Measurements from ENCODE around the gene VTA1.
"Not testable (repeated sequence)": the region's sequence is repeated elsewhere in the genome, so short reads cannot be mapped to it uniquely, and the experiment has no call there.

The VTA1 gene

DNA sequence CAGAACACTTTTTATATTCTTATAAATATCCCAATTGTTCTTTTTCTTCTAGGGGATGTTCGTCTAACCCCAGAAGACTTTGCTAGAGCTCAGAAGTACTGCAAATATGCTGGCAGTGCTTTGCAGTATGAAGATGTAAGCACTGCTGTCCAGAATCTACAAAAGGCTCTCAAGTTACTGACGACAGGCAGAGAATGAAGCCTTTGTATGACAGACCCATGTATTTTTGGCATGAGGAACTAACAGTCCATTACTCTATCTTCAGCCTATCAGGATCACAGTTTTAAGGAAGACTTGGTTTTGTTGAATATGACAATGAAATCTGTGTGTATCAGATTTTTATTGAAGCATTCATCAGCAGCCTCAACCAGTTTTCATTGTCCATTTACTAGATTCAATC, 71.4 kb downstream of the VTA1 start:
- TF ChIP-seq, protein P1, sequence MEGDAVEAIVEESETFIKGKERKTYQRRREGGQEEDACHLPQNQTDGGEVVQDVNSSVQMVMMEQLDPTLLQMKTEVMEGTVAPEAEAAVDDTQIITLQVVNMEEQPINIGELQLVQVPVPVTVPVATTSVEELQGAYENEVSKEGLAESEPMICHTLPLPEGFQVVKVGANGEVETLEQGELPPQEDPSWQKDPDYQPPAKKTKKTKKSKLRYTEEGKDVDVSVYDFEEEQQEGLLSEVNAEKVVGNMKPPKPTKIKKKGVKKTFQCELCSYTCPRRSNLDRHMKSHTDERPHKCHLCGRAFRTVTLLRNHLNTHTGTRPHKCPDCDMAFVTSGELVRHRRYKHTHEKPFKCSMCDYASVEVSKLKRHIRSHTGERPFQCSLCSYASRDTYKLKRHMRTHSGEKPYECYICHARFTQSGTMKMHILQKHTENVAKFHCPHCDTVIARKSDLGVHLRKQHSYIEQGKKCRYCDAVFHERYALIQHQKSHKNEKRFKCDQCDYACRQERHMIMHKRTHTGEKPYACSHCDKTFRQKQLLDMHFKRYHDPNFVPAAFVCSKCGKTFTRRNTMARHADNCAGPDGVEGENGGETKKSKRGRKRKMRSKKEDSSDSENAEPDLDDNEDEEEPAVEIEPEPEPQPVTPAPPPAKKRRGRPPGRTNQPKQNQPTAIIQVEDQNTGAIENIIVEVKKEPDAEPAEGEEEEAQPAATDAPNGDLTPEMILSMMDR (IDR thresholded peaks at IDR 0.05; ENCODE audit: control insufficient read depth, insufficient read depth, low read depth, low read length, missing control alignments) = no peak
- no peak for DNase-seq (ENCODE audit: low read depth)
- no peak overlapping the region for H3K4me3 ChIP-seq (ENCODE audit: control insufficient read depth, low read depth, low read length)

DNA sequence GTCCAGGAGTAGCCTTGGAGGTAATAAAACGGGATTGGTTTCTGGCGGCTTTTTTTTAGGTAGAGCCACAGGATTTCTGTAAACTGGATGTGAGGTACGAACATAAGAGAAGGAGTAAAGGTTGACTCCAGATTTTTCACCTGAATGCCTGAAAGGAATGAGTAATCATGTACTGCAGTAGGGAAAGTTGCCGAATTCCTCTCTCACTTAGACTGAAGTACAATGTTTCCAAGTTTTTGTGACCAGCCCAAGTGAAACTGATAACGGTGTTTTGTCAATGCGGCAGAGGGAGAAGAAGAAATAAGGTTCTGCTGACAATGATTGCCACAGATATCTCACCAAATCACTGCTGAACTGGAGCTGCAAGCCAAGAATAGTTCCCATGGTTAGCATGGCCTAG, 75.0 kb downstream of the VTA1 start:
- DNase-seq (ENCODE audit: low read depth) = no peak
- no peak overlapping the region for H3K4me3 ChIP-seq (ENCODE audit: control insufficient read depth, low read depth, low read length)
- TF ChIP-seq, protein P1 (IDR thresholded peaks at IDR 0.05; ENCODE audit: control insufficient read depth, insufficient read depth, low read depth, low read length, missing control alignments) = no peak

DNA sequence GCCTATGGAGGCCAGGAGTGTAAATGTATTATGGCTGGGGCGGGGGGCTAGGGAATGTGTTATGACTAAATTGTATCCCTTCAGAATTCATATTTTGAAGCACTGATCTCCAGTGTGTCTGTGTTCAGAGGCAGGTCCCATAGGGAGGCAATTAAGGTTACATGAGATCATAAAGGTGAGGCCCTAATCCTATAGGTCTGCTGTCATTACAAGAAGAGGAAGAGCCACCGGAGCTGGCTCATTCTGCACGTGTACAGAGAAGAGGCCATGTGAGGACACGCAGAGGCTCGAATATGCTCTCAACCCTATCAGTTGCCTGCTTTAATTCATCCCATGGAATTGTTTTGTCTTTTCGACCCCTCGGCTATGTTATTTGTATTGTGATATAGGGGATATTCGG, 76.9 kb downstream of the VTA1 start:
- no peak overlapping the region for H3K4me3 ChIP-seq (ENCODE audit: control insufficient read depth, low read depth, low read length)
- TF ChIP-seq, protein P1 (IDR thresholded peaks at IDR 0.05; ENCODE audit: control insufficient read depth, insufficient read depth, low read depth, low read length, missing control alignments) = no peak
- DNase-seq (ENCODE audit: low read depth) = no peak

DNA sequence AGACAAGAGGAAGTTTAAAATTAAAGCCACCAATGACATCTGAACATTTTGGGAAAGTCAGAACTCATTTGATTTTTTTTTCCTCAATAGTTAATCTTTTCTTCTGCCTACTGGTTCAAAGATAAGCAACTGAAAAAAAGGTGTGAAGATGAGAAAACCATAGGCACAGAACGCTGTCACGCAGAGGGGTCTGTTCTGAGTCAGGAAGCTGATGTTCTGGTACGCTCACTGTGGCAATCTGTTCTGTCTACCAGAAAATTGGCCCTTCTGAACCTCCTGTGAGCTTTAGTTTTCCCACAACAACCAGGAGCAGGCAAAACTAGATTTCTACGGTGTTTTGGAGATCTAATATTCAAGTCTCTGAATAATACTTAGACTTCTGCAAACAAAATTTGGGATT, 78.1 kb downstream of the VTA1 start:
- no peak overlapping the region for H3K4me3 ChIP-seq (ENCODE audit: control insufficient read depth, low read depth, low read length)
- TF ChIP-seq, protein P1 (IDR thresholded peaks at IDR 0.05; ENCODE audit: control insufficient read depth, insufficient read depth, low read depth, low read length, missing control alignments) = no peak
- no peak for DNase-seq (ENCODE audit: low read depth)

DNA sequence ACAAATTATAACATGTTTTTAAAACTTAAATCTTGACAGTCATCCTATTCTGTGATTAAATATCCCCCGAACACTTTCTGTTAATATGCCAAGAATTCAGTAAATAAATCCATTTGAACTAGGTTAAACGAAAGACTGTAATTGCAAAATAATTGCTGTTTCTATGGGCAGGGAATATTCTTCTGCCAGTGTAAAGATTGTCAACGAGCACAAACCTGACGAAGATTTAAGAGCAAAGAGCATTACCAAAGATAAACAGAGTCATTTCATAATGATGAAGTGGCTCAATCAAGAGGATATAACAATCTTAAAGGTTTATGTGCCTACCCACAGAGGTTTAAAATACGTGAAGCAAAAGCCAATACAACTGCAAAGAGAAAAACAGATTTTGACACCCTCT, 78.5 kb downstream of the VTA1 start:
- TF ChIP-seq, protein P1 (IDR thresholded peaks at IDR 0.05; ENCODE audit: control insufficient read depth, insufficient read depth, low read depth, low read length, missing control alignments) = no peak
- no peak for DNase-seq (ENCODE audit: low read depth)

DNA sequence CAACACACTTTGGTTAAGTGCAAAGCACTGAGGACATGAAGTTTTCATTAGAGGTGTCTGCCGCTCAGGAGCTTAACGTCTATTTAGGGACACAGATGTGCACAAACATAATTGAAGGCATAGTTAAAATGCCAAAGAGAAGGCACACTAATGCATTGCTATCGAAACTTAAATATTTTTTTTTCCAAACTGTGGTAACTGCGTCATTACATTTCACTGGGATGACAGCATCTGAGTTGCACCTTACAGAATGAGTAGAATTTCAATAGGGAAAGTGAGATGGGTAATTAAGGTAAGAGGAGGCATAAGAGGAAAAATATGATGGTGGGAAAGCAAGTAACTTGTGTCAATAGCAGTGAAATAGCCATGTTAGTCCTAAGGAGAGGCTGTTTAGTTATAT, 79.7 kb downstream of the VTA1 start:
- TF ChIP-seq, protein P1 (IDR thresholded peaks at IDR 0.05; ENCODE audit: control insufficient read depth, insufficient read depth, low read depth, low read length, missing control alignments) = no peak
- DNase-seq (ENCODE audit: low read depth) = no peak
- no peak overlapping the region for H3K4me3 ChIP-seq (ENCODE audit: control insufficient read depth, low read depth, low read length)

More for the DNA sequence above, 78.5 kb downstream of the VTA1 start:
- no peak overlapping the region for H3K4me3 ChIP-seq (ENCODE audit: control insufficient read depth, low read depth, low read length)

DNA sequence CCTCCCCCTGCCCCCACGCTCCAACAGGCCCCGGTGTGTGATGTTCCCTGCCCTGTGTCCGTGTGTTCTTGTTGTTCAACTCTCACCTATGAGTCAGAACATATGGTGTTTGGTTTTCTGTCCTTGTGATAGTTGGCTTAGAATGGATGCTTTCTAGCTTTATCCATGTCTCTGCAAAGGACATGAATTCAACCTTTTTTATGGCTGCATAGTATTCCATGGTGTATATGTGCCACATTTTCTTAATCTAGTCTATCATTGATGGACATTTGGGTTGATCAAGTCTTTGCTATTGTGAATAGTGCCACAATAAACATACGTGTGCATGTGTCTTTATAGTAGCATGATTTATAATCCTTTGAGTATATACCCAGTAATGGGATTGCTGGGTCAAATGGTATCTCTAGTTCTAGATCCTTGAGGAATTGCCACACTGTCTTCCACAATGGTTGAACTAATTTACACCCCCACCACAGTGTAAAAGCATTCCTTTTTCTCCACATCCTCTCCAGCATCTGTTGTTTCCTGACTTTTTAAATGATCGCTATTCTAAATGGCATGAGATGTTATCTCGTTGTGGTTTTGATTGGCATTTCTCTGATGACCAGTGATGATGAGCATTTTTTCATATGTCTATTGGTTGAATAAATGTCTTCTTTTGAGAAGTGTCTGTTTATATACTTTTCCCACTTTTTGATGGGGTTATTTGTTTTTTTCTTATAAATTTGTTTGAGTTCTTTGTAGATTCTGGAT, 82.6 kb downstream of the VTA1 start:
- DNase-seq (ENCODE audit: low read depth); H3K4me3 ChIP-seq (ENCODE audit: control insufficient read depth, low read depth, low read length): not testable (repeated sequence)
